Uterus (tissue), 4 donors: ENCODE data around the gene SPTLC1. TPM values are rescaled to one million over a fixed set of nuclear protein-coding genes. Genes with fewer than 3 reads are reported as not detected.
"Not testable (repeated sequence)": the region's sequence is repeated elsewhere in the genome, so short reads cannot be mapped to it uniquely, and the experiment has no call there.

Source experiments
- DNase-seq, 2 donors: peaks; one replicate each; pipeline ENCODE4 v3.0.0-alpha.2; 2019 to 2020
- H3K27ac ChIP-seq, 2 donors: fragments of 200-600 bp; sonication (generic); 1 replicate in 1 of 2; 2 replicates in 1 of 2; pipeline ENCODE4 v1.5.1; 2016 to 2018
- H3K27me3 ChIP-seq, 2 donors: fragments of 200-600 bp; sonication (generic); one replicate each; pipeline ENCODE4 v1.5.1; 2018 to 2019; ENCODE audit warnings: control low read depth in 1 of 2
- H3K36me3 ChIP-seq, 2 donors: fragments of 200-600 bp; sonication (generic); one replicate each; pipeline ENCODE4 v1.5.1; 2019; ENCODE audit warnings: control low read depth in 1 of 2
- H3K4me1 ChIP-seq, 2 donors: fragments of 200-600 bp; sonication (generic); one replicate each; pipeline ENCODE4 v1.5.1; 2018 to 2019; ENCODE audit warnings: control low read depth in 1 of 2
- H3K4me3 ChIP-seq, 2 donors: fragments of 200-600 bp; sonication (generic); 1 replicate in 1 of 2; 2 replicates in 1 of 2; pipeline ENCODE4 v1.5.1; 2018 to 2019; ENCODE audit warnings: mild to moderate bottlenecking in 1 of 2
- H3K9me3 ChIP-seq, 2 donors: fragments of 200-600 bp; sonication (generic); one replicate each; pipeline ENCODE4 v1.5.1; 2019; ENCODE audit warnings: control low read depth in 1 of 2
- POLR2A ChIP-seq, 2 donors: fragments of 450-650 bp; IDR thresholded peaks; one replicate each; pipeline ENCODE4 v1.6.1; 2016; ENCODE audit warnings: antibody characterized with exemption in 2 of 2, mild to moderate bottlenecking in 1 of 2, moderate library complexity in 1 of 2
- intact Hi-C: fragments of 100-400 bp; cut with DNase I; formaldehyde crosslinking; loops from one replicate; pipeline ENCODE4 v1.15.1; 2023; ENCODE audit warnings: low total_unique reads
- total RNA-seq, 4 donors: library from RNA; depleted of rRNA in 3 of 4; stranded (reverse); fragments of >200 nt in 3 of 4; gene quantifications; one replicate each; pipeline versions ENCODE4 v1.1.0 to v1.2.4, GENCODE V29; 2014 to 2023
- TF ChIP-seq, protein P1 (sequence below), 4 experiments: fragments of 200-600 bp in 2 of 4; fragments of 450-650 bp in 2 of 4; sonication (generic) in 2 of 4; IDR thresholded peaks; one replicate each; pipeline ENCODE4 v1.5.1; 2016 to 2019; ENCODE audit warnings: antibody characterized with exemption in 4 of 4, mild to moderate bottlenecking in 2 of 4, moderate library complexity in 1 of 4
- donor health status: DM: yes; HTN: yes; CAD: no.

SPTLC1 gene
- total RNA-seq, 4 donors from 2014 or later: 42.9 to 153 (median 70.8) TPM

DNA sequence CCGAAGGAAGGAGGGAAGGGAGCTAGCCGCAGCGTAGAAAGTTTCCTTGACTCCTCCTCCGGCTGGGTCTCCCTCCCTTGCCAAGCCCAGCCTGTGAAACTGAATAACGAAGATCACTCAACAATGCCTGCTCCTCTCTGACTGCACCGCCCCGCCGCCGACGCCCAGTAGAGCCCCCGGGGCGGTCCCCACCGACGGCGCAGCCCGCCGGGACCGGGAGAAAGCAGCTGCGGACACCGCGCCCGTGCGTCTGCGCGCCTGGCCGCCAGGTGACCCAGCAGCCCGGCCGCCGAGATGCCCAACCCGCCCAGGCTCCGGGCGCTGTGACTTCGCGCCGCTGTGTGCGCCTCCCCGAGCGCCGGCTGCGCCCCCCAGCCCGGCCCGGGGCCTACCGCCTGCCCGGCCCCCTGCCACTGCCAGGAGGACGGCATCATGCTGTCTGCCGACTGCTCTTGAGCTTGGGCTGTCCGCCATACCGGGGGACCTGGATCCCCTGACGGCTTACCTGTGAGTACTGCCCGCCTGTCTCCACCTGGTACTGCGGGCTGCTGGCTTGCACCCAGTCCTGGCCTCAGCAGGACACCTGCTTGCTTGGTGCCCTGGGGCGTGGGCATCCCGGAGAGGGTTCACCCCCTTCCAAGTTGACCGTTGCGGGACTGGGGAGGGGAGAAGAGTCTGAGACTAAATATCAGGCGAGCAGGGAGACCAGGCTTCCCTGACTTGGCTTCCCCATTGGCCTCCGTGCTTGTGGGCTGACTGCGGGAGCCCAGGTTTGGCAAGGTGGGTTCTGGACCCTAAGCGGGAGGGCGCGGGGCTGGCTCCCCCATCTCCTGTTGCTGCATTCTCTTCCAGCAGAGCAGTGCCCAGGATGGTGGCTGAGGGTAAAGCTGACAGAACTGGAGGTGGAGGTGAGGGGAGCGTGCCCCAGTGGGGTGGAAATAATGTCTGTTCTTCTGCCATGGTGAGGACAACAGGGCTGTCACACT is 26.2 kb upstream of the SPTLC1 start:
- intact Hi-C loops: no loop called here
- Histone ChIP-seq H3K27ac (peak overlapping the region; percentile 64 to 81), H3K9me3 (no peaks in the 10 kb centered on the region), H3K27me3 (no peaks in the 10 kb centered on the region), H3K4me1 (no peaks in the 10 kb centered on the region), H3K4me3 (peak overlapping the region; percentile 37 to 43), H3K36me3 (no peaks in the 10 kb centered on the region)
- TF ChIP-seq, protein P1, sequence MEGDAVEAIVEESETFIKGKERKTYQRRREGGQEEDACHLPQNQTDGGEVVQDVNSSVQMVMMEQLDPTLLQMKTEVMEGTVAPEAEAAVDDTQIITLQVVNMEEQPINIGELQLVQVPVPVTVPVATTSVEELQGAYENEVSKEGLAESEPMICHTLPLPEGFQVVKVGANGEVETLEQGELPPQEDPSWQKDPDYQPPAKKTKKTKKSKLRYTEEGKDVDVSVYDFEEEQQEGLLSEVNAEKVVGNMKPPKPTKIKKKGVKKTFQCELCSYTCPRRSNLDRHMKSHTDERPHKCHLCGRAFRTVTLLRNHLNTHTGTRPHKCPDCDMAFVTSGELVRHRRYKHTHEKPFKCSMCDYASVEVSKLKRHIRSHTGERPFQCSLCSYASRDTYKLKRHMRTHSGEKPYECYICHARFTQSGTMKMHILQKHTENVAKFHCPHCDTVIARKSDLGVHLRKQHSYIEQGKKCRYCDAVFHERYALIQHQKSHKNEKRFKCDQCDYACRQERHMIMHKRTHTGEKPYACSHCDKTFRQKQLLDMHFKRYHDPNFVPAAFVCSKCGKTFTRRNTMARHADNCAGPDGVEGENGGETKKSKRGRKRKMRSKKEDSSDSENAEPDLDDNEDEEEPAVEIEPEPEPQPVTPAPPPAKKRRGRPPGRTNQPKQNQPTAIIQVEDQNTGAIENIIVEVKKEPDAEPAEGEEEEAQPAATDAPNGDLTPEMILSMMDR (IDR thresholded peaks at IDR 0.05): peak in 3 of 4 experiments; percentile 18 to 48 (median 35)
- TF ChIP-seq POLR2A (IDR thresholded peaks at IDR 0.05): no peak
- peak in 1 of 2 donors; percentile 59 for DNase-seq

DNA sequence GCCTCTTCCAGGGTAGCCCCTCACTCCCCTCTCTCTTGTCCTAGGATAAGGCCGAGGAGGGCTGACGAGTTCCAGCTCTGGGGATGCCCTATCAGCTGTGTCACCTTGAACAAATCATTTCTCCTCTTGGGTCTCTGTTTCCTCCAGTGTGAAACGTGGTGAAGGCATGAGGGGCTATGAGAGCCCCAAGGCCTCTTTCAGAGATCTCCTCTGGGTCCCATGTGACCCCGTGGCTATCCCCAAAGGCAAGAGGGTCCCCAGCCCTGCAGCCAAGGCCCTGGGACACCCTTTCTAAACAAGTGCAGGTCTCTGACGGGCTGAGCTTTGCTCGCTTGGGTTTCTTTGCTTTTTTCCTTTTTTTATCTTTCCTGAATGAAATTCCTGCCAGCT is 25.5 kb upstream of the SPTLC1 start:
- intact Hi-C loops: no loop called here
- DNase-seq: no peak
- TF ChIP-seq, protein P1 (IDR thresholded peaks at IDR 0.05): no peak
- TF ChIP-seq POLR2A (IDR thresholded peaks at IDR 0.05): no peak
- Histone ChIP-seq H3K4me1 (no peaks in the 10 kb centered on the region), H3K36me3 (no peaks in the 10 kb centered on the region), H3K4me3 (peak overlapping the region; percentile 37 to 43), H3K27ac (peak overlapping the region; percentile 64 to 81), H3K27me3 (no peaks in the 10 kb centered on the region), H3K9me3 (no peaks in the 10 kb centered on the region)

DNA sequence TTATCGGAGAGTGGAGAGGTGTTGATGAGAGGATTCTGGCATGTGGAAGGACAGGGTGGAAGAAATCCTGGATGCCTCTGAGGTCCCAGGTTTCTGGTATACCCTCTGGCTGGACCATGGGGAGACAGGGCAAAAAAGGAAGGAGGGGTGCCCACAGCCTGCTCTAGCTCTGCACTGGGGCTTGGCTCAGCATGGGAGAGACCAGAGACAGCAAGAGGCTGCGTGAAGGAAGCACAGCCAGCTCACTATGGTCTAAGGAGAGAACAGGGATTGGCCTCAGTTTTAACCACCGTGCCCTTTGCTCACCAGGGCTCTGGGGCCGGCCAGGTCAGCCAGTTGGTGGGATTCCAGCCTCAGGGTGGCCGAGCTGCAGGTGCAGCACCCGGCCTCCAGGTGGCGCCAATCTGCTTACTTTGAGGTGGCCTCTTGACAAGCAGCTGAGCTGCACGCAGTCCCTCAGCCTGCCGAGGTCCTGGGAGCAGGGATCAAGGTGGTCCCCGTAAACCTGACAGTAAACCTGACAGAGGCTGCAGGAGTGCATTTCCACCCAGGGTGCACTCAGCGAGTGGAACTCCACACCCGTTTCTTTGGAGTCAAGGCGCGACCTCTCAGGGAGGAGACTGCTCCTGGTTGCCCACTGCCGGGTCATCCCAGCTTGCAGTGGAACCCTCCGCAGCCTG is 25.0 kb upstream of the SPTLC1 start:
- Histone ChIP-seq H3K9me3 (no peaks in the 10 kb centered on the region), H3K4me1 (no peaks in the 10 kb centered on the region), H3K4me3 (peak overlapping the region; percentile 37 to 43), H3K27ac (peak overlapping the region; percentile 64 to 81), H3K27me3 (no peaks in the 10 kb centered on the region), H3K36me3 (no peaks in the 10 kb centered on the region)
- peak; percentile 81 to 84 for DNase-seq
- intact Hi-C loops: no loop called here
- TF ChIP-seq, protein P1 (IDR thresholded peaks at IDR 0.05): peak; percentile 87 to 97 (median 89)
- no peak for TF ChIP-seq POLR2A (IDR thresholded peaks at IDR 0.05)

DNA sequence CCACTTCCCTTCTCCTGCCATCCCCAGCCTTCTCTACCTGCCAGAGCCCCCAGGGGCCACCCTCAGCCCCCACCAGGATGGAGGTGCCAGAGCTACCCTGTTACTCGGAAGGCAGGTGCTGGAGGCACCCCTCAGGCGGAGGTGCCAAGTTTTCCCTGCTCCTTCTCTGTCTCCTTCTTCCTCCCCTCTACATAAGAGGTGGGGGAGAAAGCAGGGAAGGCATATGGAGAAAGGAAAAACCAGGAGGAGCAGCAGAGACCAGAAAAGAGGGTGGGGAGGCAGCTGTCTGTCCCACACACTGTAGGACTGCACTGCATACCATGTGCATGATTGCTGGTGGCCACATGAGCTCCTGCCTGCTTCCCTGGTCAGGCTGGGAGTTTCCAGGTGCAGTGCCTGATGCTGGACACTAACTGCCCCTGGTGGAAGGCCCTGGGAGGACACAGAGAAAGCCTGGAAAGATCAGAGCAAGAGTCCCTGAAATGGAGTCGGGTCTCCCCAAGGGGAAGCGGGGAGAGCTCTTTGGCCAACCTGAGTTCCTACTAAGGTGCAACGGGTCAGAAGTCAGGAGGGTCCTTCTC is 23.8 kb upstream of the SPTLC1 start:
- not testable (repeated sequence) for H3K36me3 ChIP-seq

DNA sequence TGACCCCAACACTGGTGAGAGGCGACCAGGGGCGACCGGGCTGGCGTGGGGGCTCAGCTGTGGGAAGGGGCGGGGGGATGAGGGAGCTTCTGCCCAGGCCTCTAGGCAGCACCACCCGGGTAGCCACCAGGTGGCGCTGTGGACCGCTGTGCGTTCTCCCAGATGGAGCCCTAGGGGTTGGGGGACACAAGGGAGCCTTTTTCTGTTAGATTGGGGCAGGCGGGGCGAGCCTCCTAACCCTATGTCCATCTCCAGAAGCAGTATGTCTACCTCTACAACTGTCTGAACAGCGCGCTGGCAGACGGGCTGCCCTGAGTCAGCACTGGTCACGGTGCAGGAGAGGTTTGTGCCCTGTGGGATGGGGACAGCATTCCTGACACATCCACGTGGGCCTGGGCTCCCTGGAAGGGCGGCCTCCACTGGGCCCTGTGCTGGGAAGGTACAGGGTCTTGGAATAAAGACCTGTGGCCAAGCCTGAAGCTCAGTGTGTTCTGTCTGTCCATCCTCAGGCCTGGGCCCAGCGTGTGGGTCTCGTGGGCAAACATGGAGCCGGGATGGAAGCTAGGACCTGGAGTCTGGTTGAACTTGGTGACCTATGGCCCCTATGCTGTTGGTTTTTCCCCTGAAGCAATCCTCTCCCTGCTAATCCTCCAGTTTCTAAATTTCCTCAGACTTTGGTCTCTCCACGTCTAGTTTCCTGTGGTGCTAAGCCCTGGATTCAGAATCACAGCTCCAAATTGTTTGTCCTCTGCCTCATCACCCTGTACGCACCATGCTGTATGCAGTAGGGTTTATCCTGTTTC is 23.1 kb upstream of the SPTLC1 start:
- Histone ChIP-seq H3K9me3 (no peaks in the 10 kb centered on the region), H3K4me3 (no peak overlapping the region), H3K27me3 (no peaks in the 10 kb centered on the region), H3K36me3 (no peaks in the 10 kb centered on the region), H3K4me1 (no peaks in the 10 kb centered on the region), H3K27ac (peak overlapping the region in 1 of 2 donors; percentile 19)
- intact Hi-C loops: loop anchor here (5.0 to 10.0 kb wide), 2 partner anchors 306 to 499 kb away; no protein-coding TSS in a partner anchor
- TF ChIP-seq, protein P1 (IDR thresholded peaks at IDR 0.05): peak; percentile 66 to 95 (median 84)
- TF ChIP-seq POLR2A (IDR thresholded peaks at IDR 0.05): no peak
- DNase-seq: peak; percentile 72 to 74

More for the DNA sequence above, 23.8 kb upstream of the SPTLC1 start:
- not testable (repeated sequence) for DNase-seq, H3K4me1 ChIP-seq, H3K27ac ChIP-seq, H3K4me3 ChIP-seq, H3K9me3 ChIP-seq, H3K27me3 ChIP-seq
- intact Hi-C loops: loop anchor here (5.0 to 10.0 kb wide), 2 partner anchors 306 to 498 kb away; no protein-coding TSS in a partner anchor
